Measurements from ENCODE around the gene MPP4.
"Not testable (repeated sequence)": the region's sequence is repeated elsewhere in the genome, so short reads cannot be mapped to it uniquely, and the experiment has no call there.

Gene MPP4

GRCh38 chr2:201697899-201698298, 545 bp downstream of the MPP4 start:
- peaks cover 7% of the 10 kb centered on the region for H3K4me1 Mint-ChIP-seq (ENCODE audit: low read depth)
- no peak overlapping the region for H3K4me3 Mint-ChIP-seq
- DNase-seq = no peak
- H3K9me3 Mint-ChIP-seq = no peaks in the 10 kb centered on the region
- H3K27me3 Mint-ChIP-seq = no peaks in the 10 kb centered on the region
- peaks cover 24% of the 10 kb centered on the region for H3K36me3 Mint-ChIP-seq (ENCODE audit: low read depth)
- H3K27ac Mint-ChIP-seq = no peak overlapping the region

GRCh38 chr2:201696151-201696659, 2.2 kb downstream of the MPP4 start:
- Mint-ChIP-seq H3K4me1 (ENCODE audit: low read depth) (peaks cover 7% of the 10 kb centered on the region), H3K27me3 (no peaks in the 10 kb centered on the region), H3K4me3 (no peak overlapping the region), H3K27ac (no peak overlapping the region), H3K9me3 (no peaks in the 10 kb centered on the region), H3K36me3 (ENCODE audit: low read depth) (peaks cover 8% of the 10 kb centered on the region)
- DNase-seq = no peak

GRCh38 chr2:201685156-201685555, 13.3 kb downstream of the MPP4 start:
- no peaks in the 10 kb centered on the region for H3K36me3 Mint-ChIP-seq (ENCODE audit: low read depth)
- no peak overlapping the region for H3K27ac Mint-ChIP-seq
- no peak for DNase-seq
- H3K4me1 Mint-ChIP-seq (ENCODE audit: low read depth) = no peaks in the 10 kb centered on the region
- no peaks in the 10 kb centered on the region for H3K9me3 Mint-ChIP-seq
- no peak overlapping the region for H3K4me3 Mint-ChIP-seq
- H3K27me3 Mint-ChIP-seq = peaks cover 14% of the 10 kb centered on the region

GRCh38 chr2:201680743-201681142, 17.7 kb downstream of the MPP4 start:
- no peaks in the 10 kb centered on the region for H3K36me3 Mint-ChIP-seq (ENCODE audit: low read depth)

GRCh38 chr2:201678401-201678800, 20.0 kb downstream of the MPP4 start:
- no peaks in the 10 kb centered on the region for H3K9me3 Mint-ChIP-seq
- no peak overlapping the region for H3K27ac Mint-ChIP-seq
- no peak overlapping the region for H3K4me3 Mint-ChIP-seq
- peaks cover 7% of the 10 kb centered on the region for H3K27me3 Mint-ChIP-seq
- DNase-seq = no peak
- H3K4me1 Mint-ChIP-seq (ENCODE audit: low read depth) = no peaks in the 10 kb centered on the region
- H3K36me3 Mint-ChIP-seq (ENCODE audit: low read depth) = no peaks in the 10 kb centered on the region

More at GRCh38 chr2:201680743-201681142, 17.7 kb downstream of the MPP4 start:
- H3K4me3 Mint-ChIP-seq = no peak overlapping the region
- H3K27me3 Mint-ChIP-seq = peaks cover 10% of the 10 kb centered on the region
- no peaks in the 10 kb centered on the region for H3K4me1 Mint-ChIP-seq (ENCODE audit: low read depth)
- DNase-seq = no peak
- H3K27ac Mint-ChIP-seq = no peak overlapping the region
- H3K9me3 Mint-ChIP-seq = no peaks in the 10 kb centered on the region

- no peak overlapping the region for H3K27ac Mint-ChIP-seq
- no peaks in the 10 kb centered on the region for H3K9me3 Mint-ChIP-seq
- H3K4me3 Mint-ChIP-seq = no peak overlapping the region
- H3K4me1 Mint-ChIP-seq (ENCODE audit: low read depth) = no peaks in the 10 kb centered on the region
- H3K36me3 Mint-ChIP-seq (ENCODE audit: low read depth) = no peaks in the 10 kb centered on the region
- no peak for DNase-seq
- H3K27me3 Mint-ChIP-seq = no peaks in the 10 kb centered on the region
Observed at GRCh38 chr2:201675454-201675853, 23.0 kb downstream of the MPP4 start.

- Mint-ChIP-seq H3K27me3 (no peaks in the 10 kb centered on the region), H3K9me3 (no peaks in the 10 kb centered on the region), H3K4me1 (ENCODE audit: low read depth) (no peaks in the 10 kb centered on the region), H3K4me3 (no peak overlapping the region), H3K27ac (no peak overlapping the region), H3K36me3 (ENCODE audit: low read depth) (no peaks in the 10 kb centered on the region)
- DNase-seq = no peak
Observed at GRCh38 chr2:201674794-201675193, 23.6 kb downstream of the MPP4 start.

- H3K4me3 Mint-ChIP-seq = no peak overlapping the region
Observed at GRCh38 chr2:201674298-201674697, 24.1 kb downstream of the MPP4 start.

GRCh38 chr2:201673546-201673945, 24.9 kb downstream of the MPP4 start:
- no peak overlapping the region for H3K4me3 Mint-ChIP-seq
- H3K27me3 Mint-ChIP-seq = no peaks in the 10 kb centered on the region
- no peak for DNase-seq
- H3K27ac Mint-ChIP-seq = no peak overlapping the region
- H3K9me3 Mint-ChIP-seq = no peaks in the 10 kb centered on the region
- no peaks in the 10 kb centered on the region for H3K36me3 Mint-ChIP-seq (ENCODE audit: low read depth)
- H3K4me1 Mint-ChIP-seq (ENCODE audit: low read depth) = no peaks in the 10 kb centered on the region

More at GRCh38 chr2:201674298-201674697, 24.1 kb downstream of the MPP4 start:
- Mint-ChIP-seq H3K36me3 (ENCODE audit: low read depth) (no peaks in the 10 kb centered on the region), H3K27ac (no peak overlapping the region), H3K27me3 (no peaks in the 10 kb centered on the region), H3K4me1 (ENCODE audit: low read depth) (no peaks in the 10 kb centered on the region), H3K9me3 (no peaks in the 10 kb centered on the region)
- DNase-seq = no peak

- H3K27ac Mint-ChIP-seq; DNase-seq; H3K36me3 Mint-ChIP-seq (ENCODE audit: low read depth); H3K4me3 Mint-ChIP-seq; H3K27me3 Mint-ChIP-seq; H3K4me1 Mint-ChIP-seq (ENCODE audit: low read depth); H3K9me3 Mint-ChIP-seq: not testable (repeated sequence)
Observed at GRCh38 chr2:201671205-201671604, 27.2 kb downstream of the MPP4 start.

- DNase-seq = no peak
- Mint-ChIP-seq H3K27me3 (no peaks in the 10 kb centered on the region), H3K27ac (no peak overlapping the region), H3K4me3 (no peak overlapping the region), H3K4me1 (ENCODE audit: low read depth) (no peaks in the 10 kb centered on the region), H3K9me3 (no peaks in the 10 kb centered on the region), H3K36me3 (ENCODE audit: low read depth) (no peaks in the 10 kb centered on the region)
Observed at GRCh38 chr2:201669865-201670264, 28.6 kb downstream of the MPP4 start.

- Mint-ChIP-seq H3K9me3 (no peaks in the 10 kb centered on the region), H3K4me1 (ENCODE audit: low read depth) (no peaks in the 10 kb centered on the region), H3K27ac (no peak overlapping the region), H3K4me3 (no peak overlapping the region), H3K27me3 (no peaks in the 10 kb centered on the region), H3K36me3 (ENCODE audit: low read depth) (no peaks in the 10 kb centered on the region)
- no peak for DNase-seq
Observed at GRCh38 chr2:201668402-201668910, 30.0 kb downstream of the MPP4 start.

- H3K27ac Mint-ChIP-seq = no peak overlapping the region
- DNase-seq = no peak
- no peaks in the 10 kb centered on the region for H3K9me3 Mint-ChIP-seq
- no peaks in the 10 kb centered on the region for H3K36me3 Mint-ChIP-seq (ENCODE audit: low read depth)
- no peak overlapping the region for H3K4me3 Mint-ChIP-seq
- no peaks in the 10 kb centered on the region for H3K27me3 Mint-ChIP-seq
- no peaks in the 10 kb centered on the region for H3K4me1 Mint-ChIP-seq (ENCODE audit: low read depth)
Observed at GRCh38 chr2:201664334-201664733, 34.1 kb downstream of the MPP4 start.

- Mint-ChIP-seq H3K9me3 (no peaks in the 10 kb centered on the region), H3K4me1 (ENCODE audit: low read depth) (no peaks in the 10 kb centered on the region), H3K27me3 (no peaks in the 10 kb centered on the region), H3K27ac (no peak overlapping the region), H3K36me3 (ENCODE audit: low read depth) (no peaks in the 10 kb centered on the region), H3K4me3 (no peak overlapping the region)
- no peak for DNase-seq
Observed at GRCh38 chr2:201661366-201661765, 37.1 kb downstream of the MPP4 start.

- Mint-ChIP-seq H3K4me1 (ENCODE audit: low read depth) (no peaks in the 10 kb centered on the region), H3K36me3 (ENCODE audit: low read depth) (no peaks in the 10 kb centered on the region), H3K4me3 (no peak overlapping the region), H3K27ac (no peak overlapping the region), H3K27me3 (no peaks in the 10 kb centered on the region), H3K9me3 (no peaks in the 10 kb centered on the region)
- DNase-seq = no peak
Observed at GRCh38 chr2:201660293-201660895, 38.0 kb downstream of the MPP4 start.
